BLaER1 (cell line): Measurements from ENCODE around the gene POLR3GL.

ENCODE experiments used
- H3K27ac ChIP-seq: shearing (Covaris generic); formaldehyde crosslinking; 2 replicates; pipeline ENCODE4 v1.8.1; 2022
- H3K27me3 ChIP-seq: shearing (Covaris generic); formaldehyde crosslinking; 2 replicates; pipeline ENCODE4 v1.8.1; 2022
- H3K36me3 ChIP-seq: shearing (Covaris generic); formaldehyde crosslinking; 2 replicates; pipeline ENCODE4 v1.8.1; 2022
- H3K4me1 ChIP-seq: shearing (Covaris generic); formaldehyde crosslinking; 2 replicates; pipeline ENCODE4 v1.8.1; 2022
- H3K4me2 ChIP-seq: shearing (Covaris generic); formaldehyde crosslinking; 2 replicates; pipeline ENCODE4 v1.8.1; 2022
- H3K4me3 ChIP-seq: shearing (Covaris generic); formaldehyde crosslinking; 2 replicates; pipeline ENCODE4 v1.8.1; 2022
- H3K9ac ChIP-seq: shearing (Covaris generic); formaldehyde crosslinking; 2 replicates; pipeline ENCODE4 v1.8.1; 2022
- H3K9me3 ChIP-seq: shearing (Covaris generic); formaldehyde crosslinking; 2 replicates; pipeline ENCODE4 v1.8.1; 2022
- H4K20me1 ChIP-seq: shearing (Covaris generic); formaldehyde crosslinking; 2 replicates; pipeline ENCODE4 v1.8.1; 2022
- Cebpa-rat ChIP-seq: shearing (Covaris generic); IDR thresholded peaks from 2 replicates; pipeline ENCODE4 v1.8.1; 2022

POLR3GL gene

DNA sequence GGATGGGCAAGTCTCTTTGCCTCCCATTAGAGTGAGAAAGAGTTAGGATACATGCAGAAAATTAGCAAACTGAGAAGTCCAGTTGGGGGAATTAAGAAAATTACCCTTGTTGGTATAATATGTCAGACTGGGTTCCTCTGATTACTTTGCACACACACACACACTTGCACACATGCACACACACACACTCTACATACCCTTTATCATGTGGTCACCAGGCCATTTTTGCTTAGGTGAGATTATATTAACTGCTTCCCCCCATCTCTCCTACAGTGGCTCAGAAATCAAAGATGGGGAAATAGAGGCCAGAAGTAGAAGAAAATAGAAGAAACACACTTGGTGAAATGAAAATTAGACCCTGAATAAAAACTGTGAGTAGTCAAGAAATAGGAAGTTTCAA, 5.8 kb upstream of the POLR3GL start:
- Histone ChIP-seq H3K9me3 (no peaks in the 10 kb centered on the region), H4K20me1 (peaks cover 11% of the 10 kb centered on the region; the same call in 1 of the 2 replicates), H3K4me1 (peaks cover 77% of the 10 kb centered on the region), H3K4me2 (peak overlapping the region; percentile 99), H3K4me3 (no peak overlapping the region), H3K36me3 (peaks cover 10% of the 10 kb centered on the region), H3K27me3 (peaks cover 31% of the 10 kb centered on the region), H3K9ac (no peak overlapping the region), H3K27ac (no peak overlapping the region)
- TF ChIP-seq Cebpa-rat, result no peak

DNA sequence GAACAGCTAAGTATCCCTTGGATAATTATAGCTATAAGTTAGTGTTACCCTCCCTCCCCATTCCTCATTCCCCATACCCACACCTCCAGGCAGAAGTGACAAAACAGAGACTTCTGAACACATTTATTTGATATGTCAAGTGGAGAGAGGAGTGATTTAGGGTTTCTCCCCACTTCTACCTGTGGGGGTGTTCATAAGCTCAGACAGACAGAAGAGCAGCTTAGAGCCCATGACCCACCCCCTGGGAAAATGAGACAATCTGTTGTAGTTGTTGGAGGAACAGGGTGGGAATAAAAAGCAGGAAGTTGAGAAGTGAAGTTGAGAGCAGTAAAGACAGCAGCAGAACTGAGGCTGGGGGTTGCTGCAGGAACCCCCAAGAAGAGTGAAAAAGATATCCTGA, 5.2 kb upstream of the POLR3GL start:
- Histone ChIP-seq H3K27ac (no peak overlapping the region), H3K27me3 (peaks cover 34% of the 10 kb centered on the region), H3K4me1 (peaks cover 81% of the 10 kb centered on the region), H4K20me1 (peaks cover 6% of the 10 kb centered on the region; the same call in 1 of the 2 replicates), H3K9ac (peak overlapping the region; percentile 76; the same call in 1 of the 2 replicates), H3K4me2 (peak overlapping the region; percentile 99), H3K9me3 (no peaks in the 10 kb centered on the region), H3K4me3 (peak overlapping the region; percentile 79; the same call in 1 of the 2 replicates), H3K36me3 (peaks cover 6% of the 10 kb centered on the region; the same call in 1 of the 2 replicates)
- TF ChIP-seq Cebpa-rat, result no peak

GRCh38 chr1:145959957-145960467, 4.5 kb upstream of the POLR3GL start:
- Histone ChIP-seq H3K27ac (peak overlapping the region; percentile 72), H4K20me1 (peaks cover under 1% of the 10 kb centered on the region; the same call in 1 of the 2 replicates), H3K9ac (peak overlapping the region; percentile 76), H3K4me1 (peaks cover 75% of the 10 kb centered on the region), H3K36me3 (no peaks in the 10 kb centered on the region), H3K27me3 (peaks cover 34% of the 10 kb centered on the region), H3K4me2 (peak overlapping the region; percentile 99), H3K4me3 (peak overlapping the region; percentile 79), H3K9me3 (no peaks in the 10 kb centered on the region)
- no peak for TF ChIP-seq Cebpa-rat

GRCh38 chr1:145960468-145961108, 3.9 kb upstream of the POLR3GL start:
- no peak for TF ChIP-seq Cebpa-rat
- Histone ChIP-seq H3K9me3 (no peaks in the 10 kb centered on the region), H3K4me1 (peaks cover 75% of the 10 kb centered on the region), H3K4me2 (peak overlapping the region; percentile 99), H3K27me3 (peaks cover 34% of the 10 kb centered on the region), H3K4me3 (peak overlapping the region; percentile 79), H3K27ac (peak overlapping the region; percentile 72), H3K36me3 (no peaks in the 10 kb centered on the region), H3K9ac (peak overlapping the region; percentile 76), H4K20me1 (no peaks in the 10 kb centered on the region)

GRCh38 chr1:145961109-145961424, 3.4 kb upstream of the POLR3GL start:
- Histone ChIP-seq H3K4me2 (peak overlapping the region; percentile 99), H3K9me3 (no peaks in the 10 kb centered on the region), H3K27me3 (peaks cover 34% of the 10 kb centered on the region), H3K9ac (peak overlapping the region; percentile 76), H3K4me1 (peaks cover 72% of the 10 kb centered on the region), H3K36me3 (no peaks in the 10 kb centered on the region), H3K4me3 (peak overlapping the region; percentile 79), H4K20me1 (no peaks in the 10 kb centered on the region), H3K27ac (peak overlapping the region; percentile 72)
- TF ChIP-seq Cebpa-rat, result no peak

DNA sequence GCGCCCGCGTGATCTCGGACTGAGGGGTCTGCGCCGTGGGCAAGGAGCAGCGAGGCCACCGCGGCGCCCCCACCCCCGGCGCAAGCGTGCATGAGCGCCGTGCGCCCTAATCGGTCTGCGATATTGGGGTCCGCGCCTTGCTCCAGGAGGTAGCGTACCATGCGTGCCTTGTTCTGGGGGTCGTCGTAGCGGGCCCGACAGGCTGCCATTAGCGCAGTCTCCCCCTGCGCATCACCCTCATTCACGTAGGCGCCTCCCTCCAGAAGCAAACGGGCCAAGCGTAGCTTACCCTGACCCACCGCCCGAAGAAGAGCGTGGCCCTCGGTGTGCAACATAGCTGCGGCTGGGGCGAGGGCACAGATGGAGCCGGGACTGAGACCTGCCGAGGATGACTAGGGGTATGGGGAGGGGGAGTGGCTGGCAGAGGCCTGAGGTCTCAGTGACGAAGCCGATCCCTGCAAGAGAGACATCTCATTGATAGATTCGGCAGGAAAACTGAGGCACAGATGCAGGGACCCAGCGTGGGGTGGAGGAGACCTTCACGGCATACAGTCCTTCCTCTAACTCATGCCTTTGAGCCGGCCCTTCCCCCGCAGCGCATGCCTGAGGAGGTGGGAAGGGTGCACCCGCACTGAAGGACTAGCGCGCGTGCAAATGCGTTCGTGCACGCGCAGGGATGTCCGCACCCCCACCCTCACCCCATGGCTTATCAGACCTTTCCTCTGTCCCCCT, 2.9 kb upstream of the POLR3GL start:
- H3K4me2 ChIP-seq, result peak overlapping the region; percentile 99
- H4K20me1 ChIP-seq, result no peaks in the 10 kb centered on the region
- no peaks in the 10 kb centered on the region for H3K9me3 ChIP-seq
- H3K36me3 ChIP-seq, result no peaks in the 10 kb centered on the region
- peak overlapping the region; percentile 76 for H3K9ac ChIP-seq
- peak overlapping the region; percentile 79 for H3K4me3 ChIP-seq
- H3K4me1 ChIP-seq, result peaks cover 67% of the 10 kb centered on the region
- peak overlapping the region; percentile 72 for H3K27ac ChIP-seq
- H3K27me3 ChIP-seq, result peaks cover 34% of the 10 kb centered on the region
- no peak for TF ChIP-seq Cebpa-rat

GRCh38 chr1:145962157-145963102, 2.1 kb upstream of the POLR3GL start:
- peaks cover 34% of the 10 kb centered on the region for H3K27me3 ChIP-seq
- H3K9me3 ChIP-seq, result peaks cover 7% of the 10 kb centered on the region
- no peak for TF ChIP-seq Cebpa-rat
- peaks cover 5% of the 10 kb centered on the region for H3K36me3 ChIP-seq
- peak overlapping the region; percentile 99 for H3K4me2 ChIP-seq
- H4K20me1 ChIP-seq, result no peaks in the 10 kb centered on the region
- peak overlapping the region; percentile 76 for H3K9ac ChIP-seq
- peaks cover 64% of the 10 kb centered on the region for H3K4me1 ChIP-seq
- no peak overlapping the region for H3K27ac ChIP-seq
- peak overlapping the region; percentile 79 for H3K4me3 ChIP-seq

GRCh38 chr1:145963265-145964019, 1.0 kb upstream of the POLR3GL start:
- H3K4me1 ChIP-seq, result peaks cover 60% of the 10 kb centered on the region
- peak overlapping the region; percentile 99 for H3K4me2 ChIP-seq
- peak overlapping the region; percentile 79 for H3K4me3 ChIP-seq
- H3K9ac ChIP-seq, result peak overlapping the region; percentile 78
- H3K9me3 ChIP-seq, result peaks cover 10% of the 10 kb centered on the region
- peaks cover 34% of the 10 kb centered on the region for H3K27me3 ChIP-seq
- peak overlapping the region; percentile 70 for H3K27ac ChIP-seq
- H3K36me3 ChIP-seq, result peaks cover 7% of the 10 kb centered on the region
- no peaks in the 10 kb centered on the region for H4K20me1 ChIP-seq
- no peak for TF ChIP-seq Cebpa-rat
